Chondrocyte (in vitro differentiated cells): ENCODE results near the gene UBTD2. TPM values are rescaled to one million over a fixed set of nuclear protein-coding genes. Genes with fewer than 3 reads are reported as not detected.
A peak's percentile ranks its signal among the peaks of the same experiment; 100 is the strongest.

ENCODE experiments used
- DNase-seq: peaks from one replicate; pipeline ENCODE4 v3.0.0; 2021; ENCODE audit warnings: mixed read lengths, low spot score
- H3K27ac Mint-ChIP-seq: one replicate; pipeline ENCODE4 v1.8.0; 2021; ENCODE audit warnings: mild to moderate bottlenecking, moderate library complexity, mixed read lengths; ENCODE audit not compliant: unreplicated experiment
- H3K27me3 Mint-ChIP-seq: 2 replicates; pipeline ENCODE4 v1.8.0; 2021; ENCODE audit warnings: low read depth, mixed read lengths
- H3K36me3 Mint-ChIP-seq: 2 replicates; pipeline ENCODE4 v1.8.0; 2021; ENCODE audit warnings: low read depth, mixed read lengths
- H3K4me1 Mint-ChIP-seq: 2 replicates; pipeline ENCODE4 v1.8.0; 2021; ENCODE audit warnings: low read depth, mild to moderate bottlenecking, mixed read lengths
- H3K4me3 Mint-ChIP-seq: one replicate; pipeline ENCODE4 v1.8.0; 2021; ENCODE audit warnings: mild to moderate bottlenecking, moderate library complexity, mixed read lengths; ENCODE audit not compliant: unreplicated experiment
- H3K9me3 Mint-ChIP-seq: 2 replicates; pipeline ENCODE4 v1.8.0; 2021; ENCODE audit warnings: low read depth, mixed read lengths
- total RNA-seq: library from RNA; stranded (reverse); gene quantifications from 3 replicates; pipeline ENCODE4 v1.2.1, GENCODE V29; 2021
- TF ChIP-seq, protein P1 (sequence below): fragments of 200-600 bp; sonication (generic); IDR thresholded peaks from 2 replicates; pipeline ENCODE4 v1.5.0; 2021; ENCODE audit warnings: antibody characterized with exemption, mild to moderate bottlenecking, moderate library complexity

The UBTD2 gene
- total RNA-seq, 1 donor from 2014 or later: 38.4 TPM

DNA sequence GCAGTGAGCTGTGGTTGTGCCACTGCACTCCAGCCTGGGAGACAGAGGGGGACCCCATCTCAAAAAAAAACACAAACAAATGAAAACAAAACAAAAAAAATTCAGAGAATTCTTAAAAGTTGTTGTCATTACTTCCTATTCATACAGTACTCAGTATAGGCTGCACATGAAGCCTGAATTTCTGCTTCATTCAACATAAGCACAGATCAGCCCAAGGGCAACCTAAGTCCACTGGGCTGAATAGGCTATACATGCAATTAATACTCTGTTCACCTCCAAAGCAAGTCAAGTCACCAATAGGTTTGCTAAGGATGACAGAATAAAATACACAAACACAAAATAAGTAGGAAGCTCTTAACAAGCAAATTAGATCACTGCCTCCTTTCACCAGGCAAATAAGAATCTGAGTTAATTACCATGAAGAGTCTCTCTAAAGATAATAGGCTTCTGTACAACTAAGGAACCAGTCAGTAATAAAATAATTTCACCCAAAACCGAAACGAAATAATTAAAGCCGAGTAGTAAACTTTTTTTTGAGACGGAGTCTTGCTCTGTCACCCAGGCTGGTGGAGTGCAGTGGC, 18.7 kb downstream of the UBTD2 start:
- no peaks in the 10 kb centered on the region for H3K36me3 Mint-ChIP-seq
- H3K4me3 Mint-ChIP-seq: no peak overlapping the region
- TF ChIP-seq, protein P1, sequence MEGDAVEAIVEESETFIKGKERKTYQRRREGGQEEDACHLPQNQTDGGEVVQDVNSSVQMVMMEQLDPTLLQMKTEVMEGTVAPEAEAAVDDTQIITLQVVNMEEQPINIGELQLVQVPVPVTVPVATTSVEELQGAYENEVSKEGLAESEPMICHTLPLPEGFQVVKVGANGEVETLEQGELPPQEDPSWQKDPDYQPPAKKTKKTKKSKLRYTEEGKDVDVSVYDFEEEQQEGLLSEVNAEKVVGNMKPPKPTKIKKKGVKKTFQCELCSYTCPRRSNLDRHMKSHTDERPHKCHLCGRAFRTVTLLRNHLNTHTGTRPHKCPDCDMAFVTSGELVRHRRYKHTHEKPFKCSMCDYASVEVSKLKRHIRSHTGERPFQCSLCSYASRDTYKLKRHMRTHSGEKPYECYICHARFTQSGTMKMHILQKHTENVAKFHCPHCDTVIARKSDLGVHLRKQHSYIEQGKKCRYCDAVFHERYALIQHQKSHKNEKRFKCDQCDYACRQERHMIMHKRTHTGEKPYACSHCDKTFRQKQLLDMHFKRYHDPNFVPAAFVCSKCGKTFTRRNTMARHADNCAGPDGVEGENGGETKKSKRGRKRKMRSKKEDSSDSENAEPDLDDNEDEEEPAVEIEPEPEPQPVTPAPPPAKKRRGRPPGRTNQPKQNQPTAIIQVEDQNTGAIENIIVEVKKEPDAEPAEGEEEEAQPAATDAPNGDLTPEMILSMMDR: no peak
- no peak for DNase-seq
- no peaks in the 10 kb centered on the region for H3K9me3 Mint-ChIP-seq
- H3K4me1 Mint-ChIP-seq: peaks cover 46% of the 10 kb centered on the region
- peak overlapping the region; percentile 2 for H3K27ac Mint-ChIP-seq
- no peaks in the 10 kb centered on the region for H3K27me3 Mint-ChIP-seq

DNA sequence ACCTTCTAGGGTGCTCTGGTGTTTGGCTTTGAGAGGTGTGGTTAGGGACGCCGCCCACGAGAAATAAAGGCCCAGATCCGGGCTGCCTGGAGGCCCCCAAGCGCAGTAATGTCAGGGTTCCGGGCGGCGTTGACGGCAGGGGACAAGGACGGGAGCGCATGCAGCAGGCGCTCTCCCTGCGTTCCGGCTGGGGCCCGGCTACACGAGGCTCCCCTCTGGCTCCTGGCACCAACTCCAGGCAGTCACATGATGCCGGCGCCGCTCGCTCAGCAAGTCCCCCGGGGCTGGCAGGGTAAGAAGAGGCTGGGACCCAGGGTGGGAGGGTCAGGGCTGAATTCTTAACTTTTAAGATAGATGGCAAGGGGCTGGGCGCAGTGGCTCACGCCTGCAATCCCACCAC, 28.1 kb downstream of the UBTD2 start:
- TF ChIP-seq, protein P1: no peak
- H3K4me3 Mint-ChIP-seq: no peak overlapping the region
- no peak for DNase-seq
- H3K27me3 Mint-ChIP-seq: no peaks in the 10 kb centered on the region
- H3K27ac Mint-ChIP-seq: no peak overlapping the region
- H3K9me3 Mint-ChIP-seq: peaks cover 26% of the 10 kb centered on the region
- peaks cover 5% of the 10 kb centered on the region for H3K4me1 Mint-ChIP-seq
- peaks cover 25% of the 10 kb centered on the region for H3K36me3 Mint-ChIP-seq

DNA sequence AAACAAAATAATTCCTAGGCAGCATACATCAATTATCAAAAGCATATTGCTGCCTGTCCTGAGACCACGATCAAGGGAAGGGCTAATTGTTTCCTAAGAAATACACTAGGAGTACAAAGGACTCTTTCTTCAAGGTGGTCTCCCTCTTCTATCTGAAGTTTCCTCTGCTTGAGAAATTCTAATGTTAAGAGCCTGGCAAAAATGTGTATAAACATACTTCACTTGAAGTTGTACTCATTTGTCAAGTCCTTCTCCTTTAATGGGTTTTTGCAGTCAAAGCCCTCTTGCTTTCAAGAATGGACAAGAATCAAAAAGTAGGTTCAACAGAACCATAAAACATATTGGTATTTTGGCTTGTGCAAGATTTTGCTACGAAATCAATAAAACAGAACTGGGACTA, 31.1 kb downstream of the UBTD2 start:
- no peak for DNase-seq
- peaks cover 14% of the 10 kb centered on the region for H3K36me3 Mint-ChIP-seq
- TF ChIP-seq, protein P1: no peak
- H3K9me3 Mint-ChIP-seq: peaks cover 12% of the 10 kb centered on the region
- no peak overlapping the region for H3K4me3 Mint-ChIP-seq
- peaks cover 11% of the 10 kb centered on the region for H3K4me1 Mint-ChIP-seq
- no peak overlapping the region for H3K27ac Mint-ChIP-seq
- H3K27me3 Mint-ChIP-seq: no peaks in the 10 kb centered on the region

- no peaks in the 10 kb centered on the region for H3K27me3 Mint-ChIP-seq
- H3K9me3 Mint-ChIP-seq: peaks cover 8% of the 10 kb centered on the region
- DNase-seq: no peak
- TF ChIP-seq, protein P1: no peak
- H3K4me1 Mint-ChIP-seq: peaks cover 16% of the 10 kb centered on the region
- no peak overlapping the region for H3K4me3 Mint-ChIP-seq
- H3K27ac Mint-ChIP-seq: no peak overlapping the region
- peaks cover 12% of the 10 kb centered on the region for H3K36me3 Mint-ChIP-seq
These were observed 32.1 kb downstream of the UBTD2 start for GRCh38 chr5:172251419-172251818.

- TF ChIP-seq, protein P1: no peak
- H3K4me3 Mint-ChIP-seq: no peak overlapping the region
- peaks cover 12% of the 10 kb centered on the region for H3K36me3 Mint-ChIP-seq
- no peak for DNase-seq
- H3K27ac Mint-ChIP-seq: no peak overlapping the region
- H3K4me1 Mint-ChIP-seq: peaks cover 23% of the 10 kb centered on the region
- H3K9me3 Mint-ChIP-seq: peaks cover 8% of the 10 kb centered on the region
- no peaks in the 10 kb centered on the region for H3K27me3 Mint-ChIP-seq
These were observed 34.9 kb downstream of the UBTD2 start for GRCh38 chr5:172248637-172249036.
